GM12878 (cell line): ENCODE results near the gene RAP1GDS1. TPM values are rescaled to one million over a fixed set of nuclear protein-coding genes. Genes with fewer than 3 reads are reported as not detected.

Source experiments
- BACH1 ChIP-seq: fragments of 450-650 bp; IDR thresholded peaks from 2 replicates; pipeline ENCODE4 v1.6.1; 2017; ENCODE audit warnings: mild to moderate bottlenecking, borderline replicate concordance
- CTCF ChIP-seq, 3 experiments: IDR thresholded peaks in 2 of 3; conservative IDR thresholded peaks in 1 of 3; 2 replicates each; pipeline ENCODE4 v1.5.1; 2011; ENCODE audit warnings: low read depth in 3 of 3, low read length in 3 of 3, mild to moderate bottlenecking in 3 of 3, control low read depth in 2 of 3, moderate library complexity in 2 of 3, inconsistent platforms in 1 of 3, mixed read lengths in 1 of 3; ENCODE audit not compliant: control insufficient read depth in 2 of 3, insufficient read depth in 1 of 3; ENCODE audit errors: extremely low read depth in 1 of 3
- EZH2 ChIP-seq: IDR thresholded peaks from 2 replicates; pipeline ENCODE4 v1.6.1; 2012; ENCODE audit warnings: low read depth, mild to moderate bottlenecking, control low read depth, inconsistent platforms, low read length, borderline replicate concordance; ENCODE audit not compliant: control insufficient read depth
- HCFC1 ChIP-seq: fragments of 150-350 bp; IDR thresholded peaks from 2 replicates; pipeline ENCODE4 v1.6.1; 2014; ENCODE audit warnings: low read length
- IKZF1 ChIP-seq: fragments of 450-650 bp; conservative IDR thresholded peaks from 2 replicates; pipeline ENCODE4 v1.6.1; 2017; ENCODE audit warnings: antibody characterized with exemption, mild to moderate bottlenecking
- KDM1A ChIP-seq: fragments of 200-600 bp; sonication (generic); IDR thresholded peaks from 2 replicates; pipeline ENCODE4 v1.6.1; 2016; ENCODE audit warnings: borderline replicate concordance
- KLF5 ChIP-seq: fragments of 450-650 bp; IDR thresholded peaks from 2 replicates; pipeline ENCODE4 v1.6.1; 2014; ENCODE audit warnings: mild to moderate bottlenecking; ENCODE audit not compliant: partially characterized antibody
- LARP7 ChIP-seq: fragments of 450-650 bp; IDR thresholded peaks from 2 replicates; pipeline ENCODE4 v1.6.1; 2017; ENCODE audit warnings: mild to moderate bottlenecking
- MAX ChIP-seq: IDR thresholded peaks from 2 replicates; pipeline ENCODE4 v1.6.1; 2012; ENCODE audit warnings: low read depth, low read length, improper control_type of control experiment
- NFIC ChIP-seq: IDR thresholded peaks from 2 replicates; pipeline ENCODE4 v1.6.1; 2012; ENCODE audit warnings: low read depth, mild to moderate bottlenecking, inconsistent platforms, low read length, moderate library complexity
- NFYA ChIP-seq: IDR thresholded peaks from 2 replicates; pipeline ENCODE4 v1.6.1; 2011; ENCODE audit warnings: low read depth, mild to moderate bottlenecking, low read length, improper control_type of control experiment, borderline replicate concordance
- POLR2A ChIP-seq: IDR thresholded peaks from 2 replicates; pipeline ENCODE4 v1.6.1; 2011; ENCODE audit warnings: low read depth, mild to moderate bottlenecking, low read length
- RB1 ChIP-seq: fragments of 450-650 bp; formaldehyde crosslinking; IDR thresholded peaks from 2 replicates; pipeline ENCODE4 v1.6.1; 2017; ENCODE audit warnings: mild to moderate bottlenecking, borderline replicate concordance
- RELA ChIP-seq: fragments of 450-650 bp; IDR thresholded peaks from 2 replicates; pipeline ENCODE4 v1.8.0; 2014; ENCODE audit warnings: borderline replicate concordance; ENCODE audit not compliant: partially characterized antibody
- SMAD5 ChIP-seq: IDR thresholded peaks from 2 replicates; pipeline ENCODE4 v1.6.1; 2016; ENCODE audit warnings: antibody characterized with exemption, low read depth
- ZNF592 ChIP-seq: fragments of 450-650 bp; IDR thresholded peaks from 2 replicates; pipeline ENCODE4 v1.6.1; 2017; ENCODE audit warnings: mild to moderate bottlenecking, moderate library complexity
- ZZZ3 ChIP-seq: IDR thresholded peaks from 2 replicates; pipeline ENCODE4 v1.6.1; 2011; ENCODE audit warnings: low read depth; ENCODE audit not compliant: control insufficient read depth, insufficient read length
- polyA plus RNA-seq, 11 experiments: library from polyadenylated mRNA; depleted of rRNA in 4 of 11; unstranded in 6 of 11; stranded (reverse) in 5 of 11; fragments of >200 nt; fragmentation: Nextera tagmentation in 4 of 11; fragmentation: Illumina TruSeq in 1 of 11; extraction: Ambion mirVana in 4 of 11; extraction: Trizol in 1 of 11; gene quantifications; 1 replicate in 1 of 11; 2 replicates in 10 of 11; pipeline versions ENCODE4 v1.2.1 to v1.2.3, GENCODE V29; 2011 to 2016; ENCODE audit warnings: inconsistent platforms in 2 of 11, missing spikeins in 2 of 11, low read depth in 1 of 11
- total RNA-seq, 4 experiments: library from RNA; depleted of rRNA in 3 of 4; stranded (reverse); fragments of >200 nt in 3 of 4; fragmentation: Illumina TruSeq in 1 of 4; extraction: Trizol in 1 of 4; gene quantifications; 2 replicates each; pipeline versions ENCODE4 v1.2.1 to v1.2.3, GENCODE V29; 2013 to 2021
- TF ChIP-seq, protein P1 (sequence below): fragments of 450-650 bp; IDR thresholded peaks from 2 replicates; pipeline ENCODE4 v1.6.1; 2018; ENCODE audit warnings: mild to moderate bottlenecking, low read depth, moderate library complexity; ENCODE audit not compliant: partially characterized antibody
- TF ChIP-seq, protein P2 (sequence below): IDR thresholded peaks from 2 replicates; pipeline ENCODE4 v1.6.1; 2012; ENCODE audit warnings: mild to moderate bottlenecking, low read depth, low read length

RAP1GDS1 gene
- total and polyA plus RNA-seq, 10 of the 15 experiments (the other 5 are each of a cell fraction or from before 2014, with no cell fraction given) = 12.0 to 30.5 (median 20.7) TPM

DNA sequence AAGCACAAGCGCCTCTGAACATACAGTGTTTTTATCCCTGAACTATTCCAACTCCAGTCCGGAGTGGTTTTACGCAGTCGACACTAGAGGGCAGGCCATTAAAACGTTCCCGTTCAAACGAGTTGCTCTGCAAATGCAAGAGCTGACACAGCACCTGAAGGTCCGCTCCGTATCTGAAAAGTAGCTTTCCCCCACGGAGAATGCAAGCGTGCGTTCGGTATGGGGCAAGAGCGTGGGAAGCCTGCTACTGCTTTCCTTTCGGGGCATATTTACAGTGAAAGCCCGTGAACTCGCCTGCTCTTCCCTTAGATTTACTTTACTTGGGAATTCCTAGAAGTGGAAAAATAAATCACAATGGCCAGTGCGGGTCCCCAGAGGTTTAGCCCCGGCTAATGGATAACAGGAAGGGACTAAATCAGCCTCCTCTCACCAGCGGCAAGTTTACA is 206.5 kb downstream of the RAP1GDS1 start (continued):
- TF ChIP-seq, protein P1, sequence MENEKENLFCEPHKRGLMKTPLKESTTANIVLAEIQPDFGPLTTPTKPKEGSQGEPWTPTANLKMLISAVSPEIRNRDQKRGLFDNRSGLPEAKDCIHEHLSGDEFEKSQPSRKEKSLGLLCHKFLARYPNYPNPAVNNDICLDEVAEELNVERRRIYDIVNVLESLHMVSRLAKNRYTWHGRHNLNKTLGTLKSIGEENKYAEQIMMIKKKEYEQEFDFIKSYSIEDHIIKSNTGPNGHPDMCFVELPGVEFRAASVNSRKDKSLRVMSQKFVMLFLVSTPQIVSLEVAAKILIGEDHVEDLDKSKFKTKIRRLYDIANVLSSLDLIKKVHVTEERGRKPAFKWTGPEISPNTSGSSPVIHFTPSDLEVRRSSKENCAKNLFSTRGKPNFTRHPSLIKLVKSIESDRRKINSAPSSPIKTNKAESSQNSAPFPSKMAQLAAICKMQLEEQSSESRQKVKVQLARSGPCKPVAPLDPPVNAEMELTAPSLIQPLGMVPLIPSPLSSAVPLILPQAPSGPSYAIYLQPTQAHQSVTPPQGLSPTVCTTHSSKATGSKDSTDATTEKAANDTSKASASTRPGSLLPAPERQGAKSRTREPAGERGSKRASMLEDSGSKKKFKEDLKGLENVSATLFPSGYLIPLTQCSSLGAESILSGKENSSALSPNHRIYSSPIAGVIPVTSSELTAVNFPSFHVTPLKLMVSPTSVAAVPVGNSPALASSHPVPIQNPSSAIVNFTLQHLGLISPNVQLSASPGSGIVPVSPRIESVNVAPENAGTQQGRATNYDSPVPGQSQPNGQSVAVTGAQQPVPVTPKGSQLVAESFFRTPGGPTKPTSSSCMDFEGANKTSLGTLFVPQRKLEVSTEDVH = no peak
- TF ChIP-seq HCFC1 = no peak
- no peak for TF ChIP-seq MAX
- no peak for TF ChIP-seq EZH2
- no peak for TF ChIP-seq POLR2A
- TF ChIP-seq, protein P2, sequence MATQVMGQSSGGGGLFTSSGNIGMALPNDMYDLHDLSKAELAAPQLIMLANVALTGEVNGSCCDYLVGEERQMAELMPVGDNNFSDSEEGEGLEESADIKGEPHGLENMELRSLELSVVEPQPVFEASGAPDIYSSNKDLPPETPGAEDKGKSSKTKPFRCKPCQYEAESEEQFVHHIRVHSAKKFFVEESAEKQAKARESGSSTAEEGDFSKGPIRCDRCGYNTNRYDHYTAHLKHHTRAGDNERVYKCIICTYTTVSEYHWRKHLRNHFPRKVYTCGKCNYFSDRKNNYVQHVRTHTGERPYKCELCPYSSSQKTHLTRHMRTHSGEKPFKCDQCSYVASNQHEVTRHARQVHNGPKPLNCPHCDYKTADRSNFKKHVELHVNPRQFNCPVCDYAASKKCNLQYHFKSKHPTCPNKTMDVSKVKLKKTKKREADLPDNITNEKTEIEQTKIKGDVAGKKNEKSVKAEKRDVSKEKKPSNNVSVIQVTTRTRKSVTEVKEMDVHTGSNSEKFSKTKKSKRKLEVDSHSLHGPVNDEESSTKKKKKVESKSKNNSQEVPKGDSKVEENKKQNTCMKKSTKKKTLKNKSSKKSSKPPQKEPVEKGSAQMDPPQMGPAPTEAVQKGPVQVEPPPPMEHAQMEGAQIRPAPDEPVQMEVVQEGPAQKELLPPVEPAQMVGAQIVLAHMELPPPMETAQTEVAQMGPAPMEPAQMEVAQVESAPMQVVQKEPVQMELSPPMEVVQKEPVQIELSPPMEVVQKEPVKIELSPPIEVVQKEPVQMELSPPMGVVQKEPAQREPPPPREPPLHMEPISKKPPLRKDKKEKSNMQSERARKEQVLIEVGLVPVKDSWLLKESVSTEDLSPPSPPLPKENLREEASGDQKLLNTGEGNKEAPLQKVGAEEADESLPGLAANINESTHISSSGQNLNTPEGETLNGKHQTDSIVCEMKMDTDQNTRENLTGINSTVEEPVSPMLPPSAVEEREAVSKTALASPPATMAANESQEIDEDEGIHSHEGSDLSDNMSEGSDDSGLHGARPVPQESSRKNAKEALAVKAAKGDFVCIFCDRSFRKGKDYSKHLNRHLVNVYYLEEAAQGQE = no peak
- no peak for TF ChIP-seq KLF5
- TF ChIP-seq NFYA = no peak
- TF ChIP-seq ZNF592 = no peak
- TF ChIP-seq ZZZ3 = no peak
- TF ChIP-seq RB1 = no peak; the same call in 1 of the 2 replicates
- no peak for TF ChIP-seq NFIC
- 0 out of 2 replicates have a peak, but pooled peaks have one; percentile 34 for TF ChIP-seq IKZF1
- no peak for TF ChIP-seq KDM1A
- no peak for TF ChIP-seq LARP7
- no peak for TF ChIP-seq RELA
- no peak for TF ChIP-seq BACH1
- TF ChIP-seq SMAD5 = no peak
- peak; percentile 74 to 90 (median 76) for TF ChIP-seq CTCF (IDR thresholded peaks at IDR 0.05 in 2 of 3, conservative IDR thresholded peaks at IDR 0.05 in 1 of 3; ENCODE audit: control insufficient read depth in 2 of 3, extremely low read depth in 1 of 3, insufficient read depth in 1 of 3, low read depth in 3 of 3, low read length in 3 of 3)
